HFFc6 (cell line): ENCODE measurements around the gene PHKB. TPM values are rescaled to one million over a fixed set of nuclear protein-coding genes. Genes with fewer than 3 reads are reported as not detected.

Experiments used
- DNase-seq: peaks from one replicate; pipeline ENCODE4 v3.0.0-alpha.2; 2018
- H3K27ac Mint-ChIP-seq: 2 replicates; pipeline ENCODE4 v1.8.0; 2020; ENCODE audit warnings: mild to moderate bottlenecking, mixed read lengths
- H3K27me3 Mint-ChIP-seq: 2 replicates; pipeline ENCODE4 v1.8.0; 2021; ENCODE audit warnings: mild to moderate bottlenecking, moderate library complexity, mixed read lengths; ENCODE audit not compliant: insufficient read depth
- H3K36me3 Mint-ChIP-seq: 2 replicates; pipeline ENCODE4 v1.8.0; 2021; ENCODE audit warnings: low read depth, mixed read lengths
- H3K4me1 Mint-ChIP-seq: 2 replicates; pipeline ENCODE4 v1.8.0; 2020; ENCODE audit warnings: low read depth, mixed read lengths
- H3K4me3 Mint-ChIP-seq: 2 replicates; pipeline ENCODE4 v1.8.0; 2020; ENCODE audit warnings: mild to moderate bottlenecking, moderate library complexity, mixed read lengths
- H3K9me3 Mint-ChIP-seq: 2 replicates; pipeline ENCODE4 v1.8.0; 2020; ENCODE audit warnings: mild to moderate bottlenecking, mixed read lengths
- CTCF ChIP-seq: fragments of 200-600 bp; sonication (generic); IDR thresholded peaks from 2 replicates; pipeline ENCODE4 v1.5.0; 2021; ENCODE audit warnings: antibody characterized with exemption, mild to moderate bottlenecking
- total RNA-seq, 6 experiments: library from RNA; stranded (reverse); fragmentation: NEBNext Ultra II Directional; extraction: Animal tissue kit (Norgen Biotek cat#: 25700); gene quantifications; 2 replicates in 1 of 6; 3 replicates in 5 of 6; pipeline ENCODE4 v1.2.3, GENCODE V29; 2021

The PHKB gene
- total RNA-seq, 6 experiments from 2014 or later, result 54.5 to 66.5 (median 62.6) TPM

- TF ChIP-seq CTCF, result no peak
- H3K27me3 Mint-ChIP-seq, result no peaks in the 10 kb centered on the region; the same call in 1 of the 2 replicates
- no peaks in the 10 kb centered on the region; the same call in 1 of the 2 replicates for H3K36me3 Mint-ChIP-seq
- H3K27ac Mint-ChIP-seq, result no peak overlapping the region
- H3K4me1 Mint-ChIP-seq, result no peaks in the 10 kb centered on the region
- no peak for DNase-seq
- H3K4me3 Mint-ChIP-seq, result no peak overlapping the region
- H3K9me3 Mint-ChIP-seq, result no peaks in the 10 kb centered on the region
Measured at GRCh38 chr16:47625115-47625567, 164.0 kb downstream of the PHKB start.

GRCh38 chr16:47626246-47626645 lies 165.1 kb downstream of the PHKB start:
- H3K27ac Mint-ChIP-seq, result no peak overlapping the region
- TF ChIP-seq CTCF, result no peak
- H3K4me1 Mint-ChIP-seq, result no peaks in the 10 kb centered on the region
- H3K36me3 Mint-ChIP-seq, result peaks cover 5% of the 10 kb centered on the region; the same call in 1 of the 2 replicates
- no peak overlapping the region for H3K4me3 Mint-ChIP-seq
- H3K9me3 Mint-ChIP-seq, result no peaks in the 10 kb centered on the region
- no peak for DNase-seq
- H3K27me3 Mint-ChIP-seq, result no peaks in the 10 kb centered on the region; the same call in 1 of the 2 replicates

GRCh38 chr16:47627085-47627639 lies 166.0 kb downstream of the PHKB start:
- Mint-ChIP-seq H3K27ac (no peak overlapping the region), H3K4me3 (no peak overlapping the region), H3K9me3 (no peaks in the 10 kb centered on the region), H3K36me3 (peaks cover 11% of the 10 kb centered on the region; the same call in 1 of the 2 replicates), H3K27me3 (no peaks in the 10 kb centered on the region; the same call in 1 of the 2 replicates), H3K4me1 (no peaks in the 10 kb centered on the region)
- TF ChIP-seq CTCF, result no peak
- no peak for DNase-seq

- Mint-ChIP-seq H3K36me3 (peaks cover 11% of the 10 kb centered on the region; the same call in 1 of the 2 replicates), H3K9me3 (no peaks in the 10 kb centered on the region), H3K4me3 (no peak overlapping the region), H3K27me3 (no peaks in the 10 kb centered on the region; the same call in 1 of the 2 replicates), H3K27ac (no peak overlapping the region), H3K4me1 (no peaks in the 10 kb centered on the region)
- no peak for TF ChIP-seq CTCF
- DNase-seq, result no peak
Measured at GRCh38 chr16:47627721-47628120, 166.6 kb downstream of the PHKB start.

- TF ChIP-seq CTCF, result no peak
- Mint-ChIP-seq H3K4me1 (no peaks in the 10 kb centered on the region), H3K9me3 (no peaks in the 10 kb centered on the region), H3K4me3 (no peak overlapping the region), H3K27me3 (no peaks in the 10 kb centered on the region; the same call in 1 of the 2 replicates), H3K27ac (no peak overlapping the region), H3K36me3 (peaks cover 24% of the 10 kb centered on the region)
- DNase-seq, result no peak
Measured at GRCh38 chr16:47631131-47631530, 170.0 kb downstream of the PHKB start.
